Activated CD4-positive, alpha-beta memory T cell treated with anti-CD3 and anti-CD28 coated beads, Interleukin-2, amount 10 ng/mL, durations not matched to agents 7 days and 5 days (primary cell): Measurements from ENCODE around the gene FOXN3. TPM values are rescaled to one million over a fixed set of nuclear protein-coding genes. Genes with fewer than 3 reads are reported as not detected.

Experiments used
- CTCF ChIA-PET: fragments of 350-600 bp; sonication (Branson Sonifier 250); formaldehyde crosslinking; loops from one replicate; lab custom pipeline; 2021; ENCODE audit warnings: antibody characterized with exemption, inconsistent platforms; lab: Charles Lee
- POLR2A ChIA-PET: fragments of 350-600 bp; sonication (Branson Sonifier 250); formaldehyde crosslinking; loops from one replicate; lab custom pipeline; 2021; ENCODE audit warnings: antibody characterized with exemption; lab: Charles Lee
- DNase-seq: peaks from one replicate; pipeline ENCODE4 v3.0.0-alpha.2; 2020
- H3K27ac Mint-ChIP-seq: one replicate; pipeline ENCODE4 v1.8.0; 2021; ENCODE audit warnings: mild to moderate bottlenecking, mixed read lengths
- H3K27me3 Mint-ChIP-seq: one replicate; pipeline ENCODE4 v1.8.0; 2021; ENCODE audit warnings: mixed read lengths
- H3K36me3 Mint-ChIP-seq: one replicate; pipeline ENCODE4 v1.8.0; 2021; ENCODE audit warnings: low read depth, mixed read lengths
- H3K4me1 Mint-ChIP-seq: one replicate; pipeline ENCODE4 v1.8.0; 2021; ENCODE audit warnings: mixed read lengths
- H3K4me3 Mint-ChIP-seq: one replicate; pipeline ENCODE4 v1.8.0; 2021; ENCODE audit warnings: mild to moderate bottlenecking, mixed read lengths
- H3K9me3 Mint-ChIP-seq: one replicate; pipeline ENCODE4 v1.8.0; 2021; ENCODE audit warnings: mixed read lengths
- total RNA-seq, 2 experiments: library from RNA; stranded (reverse); gene quantifications; one replicate each; pipeline ENCODE4 v1.2.3, GENCODE V29; 2021

Gene FOXN3
- total RNA-seq, 2 experiments from 2014 or later: 73.1 to 78.3 TPM

DNA sequence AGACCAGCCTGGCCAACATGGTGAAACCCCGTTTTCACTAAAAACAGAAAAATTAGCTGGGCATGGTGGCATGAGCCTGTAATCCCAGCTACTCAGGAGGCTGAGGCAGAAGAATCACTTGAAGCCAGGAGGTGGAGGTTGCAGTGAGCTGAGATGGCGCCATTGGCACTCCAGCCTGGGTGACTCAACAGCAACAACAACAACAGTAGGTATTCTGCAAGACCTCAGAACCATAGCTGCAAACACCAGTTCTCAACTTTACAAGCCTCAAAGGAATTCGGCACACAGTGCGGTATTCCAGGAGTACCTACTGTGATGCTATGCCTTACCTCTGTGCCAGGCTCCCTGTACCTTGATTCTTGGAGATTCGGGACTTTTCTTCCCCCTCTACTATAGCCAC, 15.8 kb downstream of the FOXN3 start:
- Mint-ChIP-seq H3K36me3 (peaks cover 37% of the 10 kb centered on the region), H3K27ac (no peak overlapping the region), H3K4me1 (peaks cover 6% of the 10 kb centered on the region), H3K27me3 (no peaks in the 10 kb centered on the region), H3K9me3 (no peaks in the 10 kb centered on the region), H3K4me3 (no peak overlapping the region)
- DNase-seq: no peak
- POLR2A ChIA-PET: no interaction called here
- CTCF ChIA-PET: no interaction called here

DNA sequence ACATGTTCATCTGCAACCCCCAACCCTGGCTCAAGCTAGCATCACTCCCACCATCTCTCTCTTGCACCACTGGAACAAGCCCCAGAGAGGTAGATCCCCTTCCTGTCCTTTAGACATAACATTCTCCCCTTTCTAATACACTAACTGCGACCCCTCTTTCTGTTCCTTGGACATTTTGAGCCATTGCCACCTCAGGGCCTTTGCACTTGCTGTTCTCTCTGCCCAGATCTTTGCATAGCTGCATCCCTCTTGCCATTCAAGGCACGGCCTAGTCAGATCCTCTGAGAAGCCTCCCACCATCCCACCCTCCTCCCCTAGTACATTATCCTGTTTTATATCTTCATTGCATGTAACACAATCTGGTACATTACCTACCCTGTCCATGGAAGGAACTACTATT, 16.5 kb downstream of the FOXN3 start:
- Mint-ChIP-seq H3K27ac (no peak overlapping the region), H3K4me1 (peaks cover 6% of the 10 kb centered on the region), H3K27me3 (no peaks in the 10 kb centered on the region), H3K4me3 (no peak overlapping the region), H3K36me3 (peaks cover 35% of the 10 kb centered on the region), H3K9me3 (no peaks in the 10 kb centered on the region)
- CTCF ChIA-PET: no interaction called here
- POLR2A ChIA-PET: interaction anchor here (1.6 kb wide), 1 partner anchor 15 kb away, joined by 4 read pairs; no protein-coding TSS in a partner anchor
- DNase-seq: no peak

GRCh38 chr14:89399594-89400068, 17.4 kb downstream of the FOXN3 start:
- H3K4me1 Mint-ChIP-seq: peaks cover 6% of the 10 kb centered on the region
- H3K4me3 Mint-ChIP-seq: no peak overlapping the region
- no peaks in the 10 kb centered on the region for H3K27me3 Mint-ChIP-seq
- ChIA-PET POLR2A (interaction anchor here (1.6 kb wide), 1 partner anchor 16 kb away, joined by 4 read pairs; no protein-coding TSS in a partner anchor), CTCF (no interaction called here)
- H3K36me3 Mint-ChIP-seq: peaks cover 26% of the 10 kb centered on the region
- H3K9me3 Mint-ChIP-seq: no peaks in the 10 kb centered on the region
- no peak overlapping the region for H3K27ac Mint-ChIP-seq
- DNase-seq: no peak

DNA sequence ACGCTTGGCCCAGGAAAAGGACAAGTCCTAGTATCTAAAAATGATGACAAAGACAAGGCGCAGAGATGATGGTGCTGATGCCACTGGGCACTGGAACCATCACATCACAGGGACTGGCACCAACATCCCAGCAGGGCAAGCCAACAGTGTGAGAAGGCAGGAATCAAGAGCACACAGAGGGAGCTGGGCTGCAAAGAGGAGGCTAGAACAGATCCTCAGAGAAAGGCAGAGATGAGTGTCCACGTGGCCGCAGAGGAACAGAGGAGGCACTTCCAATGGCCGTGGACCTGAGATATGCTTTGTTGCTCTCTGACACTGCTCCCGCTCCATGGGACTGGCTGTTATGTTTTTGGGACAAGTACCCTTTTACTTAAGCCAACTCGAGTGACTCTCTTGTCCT, 17.9 kb downstream of the FOXN3 start:
- CTCF ChIA-PET: no interaction called here
- Mint-ChIP-seq H3K27ac (no peak overlapping the region), H3K27me3 (no peaks in the 10 kb centered on the region), H3K9me3 (no peaks in the 10 kb centered on the region), H3K36me3 (peaks cover 23% of the 10 kb centered on the region), H3K4me1 (peaks cover 6% of the 10 kb centered on the region), H3K4me3 (no peak overlapping the region)
- DNase-seq: no peak
- POLR2A ChIA-PET: interaction anchor here (1.6 kb wide), 1 partner anchor 17 kb away, joined by 4 read pairs; no protein-coding TSS in a partner anchor

- H3K4me3 Mint-ChIP-seq: no peak overlapping the region
- no peaks in the 10 kb centered on the region for H3K9me3 Mint-ChIP-seq
- no peaks in the 10 kb centered on the region for H3K27me3 Mint-ChIP-seq
- POLR2A ChIA-PET: no interaction called here
- no peak for DNase-seq
- peaks cover 14% of the 10 kb centered on the region for H3K4me1 Mint-ChIP-seq
- peaks cover 12% of the 10 kb centered on the region for H3K36me3 Mint-ChIP-seq
- CTCF ChIA-PET: no interaction called here
- no peak overlapping the region for H3K27ac Mint-ChIP-seq
These were observed 19.3 kb downstream of the FOXN3 start for GRCh38 chr14:89397569-89398230.

- Mint-ChIP-seq H3K36me3 (no peaks in the 10 kb centered on the region), H3K27ac (no peak overlapping the region), H3K4me3 (no peak overlapping the region), H3K4me1 (peaks cover 8% of the 10 kb centered on the region), H3K9me3 (no peaks in the 10 kb centered on the region), H3K27me3 (no peaks in the 10 kb centered on the region)
- ChIA-PET CTCF (interaction anchor here (0.5 kb wide), 1 partner anchor 406 kb away, joined by 10 read pairs; no protein-coding TSS in a partner anchor), POLR2A (no interaction called here)
- no peak for DNase-seq
These were observed 22.1 kb downstream of the FOXN3 start for GRCh38 chr14:89394972-89395371.

DNA sequence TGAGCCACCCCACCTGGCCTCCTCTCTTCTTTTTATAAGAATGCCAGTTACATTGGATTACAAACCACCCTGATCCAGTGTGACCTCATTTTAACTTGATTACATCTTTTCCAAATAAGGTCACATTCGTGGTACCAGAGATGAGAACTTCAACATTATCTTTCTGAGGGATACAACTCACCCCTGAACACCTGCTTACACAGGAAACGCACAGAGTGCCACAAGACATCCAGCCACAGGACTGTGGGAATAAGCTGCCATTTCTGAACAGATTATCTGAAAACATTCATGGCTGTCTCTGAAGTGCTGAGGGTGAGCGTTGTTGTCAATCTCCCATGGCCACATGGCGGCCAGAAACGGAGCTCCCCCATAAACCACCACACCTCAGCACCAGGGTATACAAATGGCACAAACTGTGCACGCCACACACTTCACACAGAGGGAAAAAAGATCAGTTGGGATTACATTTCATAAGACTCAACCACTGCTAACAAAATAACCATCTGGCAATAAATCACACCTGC, 23.7 kb downstream of the FOXN3 start:
- Mint-ChIP-seq H3K4me3 (no peak overlapping the region), H3K27ac (no peak overlapping the region), H3K9me3 (no peaks in the 10 kb centered on the region), H3K27me3 (no peaks in the 10 kb centered on the region), H3K36me3 (no peaks in the 10 kb centered on the region), H3K4me1 (peaks cover 8% of the 10 kb centered on the region)
- CTCF ChIA-PET: no interaction called here
- POLR2A ChIA-PET: no interaction called here
- no peak for DNase-seq

GRCh38 chr14:89392181-89392580, 24.9 kb downstream of the FOXN3 start:
- CTCF ChIA-PET: no interaction called here
- no peaks in the 10 kb centered on the region for H3K27me3 Mint-ChIP-seq
- DNase-seq: no peak
- H3K36me3 Mint-ChIP-seq: no peaks in the 10 kb centered on the region
- H3K4me3 Mint-ChIP-seq: no peak overlapping the region
- POLR2A ChIA-PET: no interaction called here
- H3K27ac Mint-ChIP-seq: no peak overlapping the region
- no peaks in the 10 kb centered on the region for H3K9me3 Mint-ChIP-seq
- H3K4me1 Mint-ChIP-seq: peaks cover 8% of the 10 kb centered on the region

DNA sequence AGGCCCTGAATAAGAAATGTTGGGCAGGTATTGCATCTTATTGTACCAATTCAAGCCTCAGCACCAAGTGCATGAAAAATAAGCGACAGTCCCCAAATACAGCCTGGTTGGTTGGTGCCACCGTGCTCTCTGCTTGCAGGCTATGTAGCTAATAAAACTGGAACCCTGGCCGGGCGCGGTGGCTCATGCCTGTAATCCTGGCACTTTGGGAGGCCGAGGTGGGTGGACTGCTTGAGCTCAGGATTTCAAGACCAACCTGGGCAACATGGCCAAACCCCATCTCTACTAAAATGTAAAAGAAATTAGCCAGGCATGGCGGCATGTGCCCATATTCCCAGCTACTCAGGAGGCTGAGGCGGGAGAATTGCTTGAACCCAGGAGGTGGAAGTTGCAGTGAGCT, 25.5 kb downstream of the FOXN3 start:
- no peak for DNase-seq
- no peaks in the 10 kb centered on the region for H3K9me3 Mint-ChIP-seq
- H3K27me3 Mint-ChIP-seq: no peaks in the 10 kb centered on the region
- ChIA-PET CTCF (no interaction called here), POLR2A (no interaction called here)
- no peak overlapping the region for H3K4me3 Mint-ChIP-seq
- H3K4me1 Mint-ChIP-seq: peaks cover 8% of the 10 kb centered on the region
- H3K36me3 Mint-ChIP-seq: no peaks in the 10 kb centered on the region
- H3K27ac Mint-ChIP-seq: no peak overlapping the region

DNA sequence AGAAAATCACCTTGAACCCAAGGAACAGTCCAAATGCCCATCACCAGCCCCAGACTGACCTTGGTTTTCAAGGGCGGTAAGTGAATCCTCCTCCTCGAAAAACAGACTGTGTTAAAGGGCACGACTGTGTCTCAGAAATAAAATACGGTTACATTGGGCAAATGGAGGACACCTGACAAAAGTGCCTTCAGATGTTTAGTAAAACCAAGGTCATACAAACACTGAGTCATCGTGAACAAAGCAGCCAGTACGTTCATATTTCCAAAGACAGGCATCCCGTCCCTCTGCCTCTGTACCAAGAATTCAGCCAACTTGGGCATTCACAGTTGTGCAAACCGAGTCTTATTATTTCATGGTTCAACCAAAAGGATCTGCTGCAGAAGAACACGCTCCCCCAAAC, 25.9 kb downstream of the FOXN3 start:
- ChIA-PET CTCF (no interaction called here), POLR2A (no interaction called here)
- Mint-ChIP-seq H3K4me3 (no peak overlapping the region), H3K27ac (no peak overlapping the region), H3K36me3 (no peaks in the 10 kb centered on the region), H3K9me3 (no peaks in the 10 kb centered on the region), H3K4me1 (peaks cover 8% of the 10 kb centered on the region), H3K27me3 (no peaks in the 10 kb centered on the region)
- no peak for DNase-seq

- no peak overlapping the region for H3K4me3 Mint-ChIP-seq
- H3K4me1 Mint-ChIP-seq: peaks cover 7% of the 10 kb centered on the region
- ChIA-PET CTCF (no interaction called here), POLR2A (no interaction called here)
- no peaks in the 10 kb centered on the region for H3K36me3 Mint-ChIP-seq
- H3K27me3 Mint-ChIP-seq: no peaks in the 10 kb centered on the region
- no peak for DNase-seq
- H3K27ac Mint-ChIP-seq: no peak overlapping the region
- no peaks in the 10 kb centered on the region for H3K9me3 Mint-ChIP-seq
These were observed 28.2 kb downstream of the FOXN3 start for GRCh38 chr14:89388853-89389252.

DNA sequence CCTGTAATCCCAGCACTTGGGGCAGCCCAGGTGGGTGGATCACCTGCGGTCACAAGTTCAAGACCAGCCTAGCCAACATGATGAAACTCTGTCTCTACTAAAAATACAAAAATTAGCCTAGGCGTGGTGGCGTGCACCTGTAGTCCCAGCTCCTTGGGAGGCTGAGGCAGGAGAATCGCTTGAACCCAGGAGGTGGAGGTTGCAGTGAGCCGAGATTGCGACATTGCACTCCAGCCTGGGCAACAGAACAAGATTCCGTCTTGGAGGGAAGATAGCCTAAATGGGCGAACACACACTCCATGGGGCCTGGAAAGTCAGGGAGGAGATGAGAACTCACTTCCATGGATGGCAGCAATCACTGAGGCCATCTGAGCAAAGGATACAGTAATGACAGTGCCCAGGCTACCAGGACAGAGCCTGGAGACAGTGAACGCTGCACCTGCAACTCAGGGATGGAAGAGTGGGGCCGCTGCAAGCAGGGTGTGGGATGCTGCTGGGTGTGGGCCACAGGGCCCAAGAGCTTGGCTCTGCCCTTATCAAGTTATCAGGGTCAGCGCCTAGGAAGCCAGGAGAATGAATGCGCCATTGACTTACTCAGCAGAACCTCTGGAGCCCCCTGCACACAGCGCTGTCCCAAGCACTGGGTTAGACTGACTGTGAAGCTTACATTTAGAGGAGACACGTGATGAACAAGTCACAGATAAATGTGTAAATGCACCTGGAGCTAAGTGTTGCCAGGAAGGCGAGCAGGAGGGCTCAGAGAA, 28.9 kb downstream of the FOXN3 start:
- CTCF ChIA-PET: no interaction called here
- POLR2A ChIA-PET: no interaction called here
- H3K27ac Mint-ChIP-seq: no peak overlapping the region

GRCh38 chr14:89386212-89386886, 30.7 kb downstream of the FOXN3 start:
- POLR2A ChIA-PET: no interaction called here
- no peak overlapping the region for H3K27ac Mint-ChIP-seq
- CTCF ChIA-PET: no interaction called here
- no peak for DNase-seq
- no peaks in the 10 kb centered on the region for H3K4me1 Mint-ChIP-seq
- H3K4me3 Mint-ChIP-seq: no peak overlapping the region
- H3K9me3 Mint-ChIP-seq: peaks cover 6% of the 10 kb centered on the region
- H3K36me3 Mint-ChIP-seq: peaks cover 16% of the 10 kb centered on the region
- no peaks in the 10 kb centered on the region for H3K27me3 Mint-ChIP-seq

More for the DNA sequence above, 28.9 kb downstream of the FOXN3 start:
- Mint-ChIP-seq H3K36me3 (peaks cover 4% of the 10 kb centered on the region), H3K27me3 (no peaks in the 10 kb centered on the region), H3K4me1 (no peaks in the 10 kb centered on the region), H3K9me3 (no peaks in the 10 kb centered on the region), H3K4me3 (no peak overlapping the region)
- no peak for DNase-seq
